ENCODE measurements around the gene MAGI2. TPM values are rescaled to one million over a fixed set of nuclear protein-coding genes. Genes with fewer than 3 reads are reported as not detected.

Gene MAGI2
- polyA plus RNA-seq, 3 donors, result 0.03 to 0.11 TPM; not detected in 1

- Mint-ChIP-seq H3K36me3 (no peaks in the 10 kb centered on the region), H3K27ac (no peak overlapping the region), H3K27me3 (ENCODE audit: low read depth in 3 of 3) (no peaks in the 10 kb centered on the region), H3K9me3 (peaks cover 0 to 3% (median 0%) of the 10 kb centered on the region in 7 donors), H3K4me1 (no peaks in the 10 kb centered on the region), H3K4me3 (no peak overlapping the region)
- Histone ChIP-seq H3K9me3 (replicated peaks in 1 of 2; ENCODE audit: control insufficient read depth in 1 of 2, insufficient read depth in 1 of 2, low read length in 2 of 2) (no peaks in the 10 kb centered on the region), H2AFZ (ENCODE audit: insufficient read depth, low read depth, low read length, poor library complexity, severe bottlenecking) (no peak overlapping the region), H3K27ac (ENCODE audit: low read depth in 1 of 2, low read length in 2 of 2) (no peak overlapping the region), H3K9ac (ENCODE audit: insufficient read depth, low read length, poor library complexity, severe bottlenecking) (no peak overlapping the region), H3K4me3 (replicated peaks in 1 of 3; ENCODE audit: low read depth in 2 of 3, low read length in 3 of 3) (no peak overlapping the region), H3K4me2 (replicated peaks; ENCODE audit: extremely low read depth, low read length, poor library complexity, severe bottlenecking) (no peak overlapping the region), H3K4me1 (ENCODE audit: control insufficient read depth in 1 of 2, insufficient read depth in 2 of 2, low read length in 2 of 2) (no peaks in the 10 kb centered on the region), H3K27me3 (ENCODE audit: control insufficient read depth in 2 of 2, insufficient read depth in 2 of 2, low read length in 2 of 2) (no peaks in the 10 kb centered on the region), H3K36me3 (replicated peaks in 1 of 2; ENCODE audit: control insufficient read depth in 1 of 2, insufficient read depth in 2 of 2, low read length in 2 of 2) (no peaks in the 10 kb centered on the region), H3K79me2 (ENCODE audit: insufficient read depth, low read length) (no peaks in the 10 kb centered on the region), H4K20me1 (ENCODE audit: insufficient read depth, low read length) (no peaks in the 10 kb centered on the region)
- no peak for DNase-seq
- WGBS (ENCODE audit: insufficient coverage), result 100% methylated on average over 1 of the region's 5 CpGs
- TF ChIP-seq CTCF (IDR thresholded peaks at IDR 0.05), result no peak
- intact Hi-C loops (cut with micrococcal nuclease), result no loop called here
Observed at GRCh38 chr7:78473571-78474301, 979.7 kb downstream of the MAGI2 start.

- Mint-ChIP-seq H3K27me3 (ENCODE audit: low read depth in 3 of 3) (no peaks in the 10 kb centered on the region), H3K4me3 (no peak overlapping the region), H3K36me3 (no peaks in the 10 kb centered on the region), H3K9me3 (peaks cover 0 to 2% (median 0%) of the 10 kb centered on the region in 7 donors), H3K27ac (no peak overlapping the region), H3K4me1 (no peaks in the 10 kb centered on the region)
- Histone ChIP-seq H3K27me3 (ENCODE audit: control insufficient read depth in 2 of 2, insufficient read depth in 2 of 2, low read length in 2 of 2) (no peaks in the 10 kb centered on the region), H3K9me3 (replicated peaks in 1 of 2; ENCODE audit: control insufficient read depth in 1 of 2, insufficient read depth in 1 of 2, low read length in 2 of 2) (no peaks in the 10 kb centered on the region), H3K36me3 (replicated peaks in 1 of 2; ENCODE audit: control insufficient read depth in 1 of 2, insufficient read depth in 2 of 2, low read length in 2 of 2) (no peaks in the 10 kb centered on the region), H4K20me1 (ENCODE audit: insufficient read depth, low read length) (no peaks in the 10 kb centered on the region), H3K9ac (ENCODE audit: insufficient read depth, low read length, poor library complexity, severe bottlenecking) (no peak overlapping the region), H3K4me2 (replicated peaks; ENCODE audit: extremely low read depth, low read length, poor library complexity, severe bottlenecking) (no peak overlapping the region), H2AFZ (ENCODE audit: insufficient read depth, low read depth, low read length, poor library complexity, severe bottlenecking) (no peak overlapping the region), H3K4me3 (replicated peaks in 1 of 3; ENCODE audit: low read depth in 2 of 3, low read length in 3 of 3) (no peak overlapping the region), H3K79me2 (ENCODE audit: insufficient read depth, low read length) (no peaks in the 10 kb centered on the region), H3K27ac (ENCODE audit: low read depth in 1 of 2, low read length in 2 of 2) (no peak overlapping the region), H3K4me1 (ENCODE audit: control insufficient read depth in 1 of 2, insufficient read depth in 2 of 2, low read length in 2 of 2) (no peaks in the 10 kb centered on the region)
- DNase-seq, result no peak
- WGBS (ENCODE audit: insufficient coverage), result no CpG with 5 or more reads among the region's 1 CpG
- intact Hi-C loops (cut with micrococcal nuclease), result no loop called here
- TF ChIP-seq CTCF (IDR thresholded peaks at IDR 0.05), result no peak
Observed at GRCh38 chr7:78473021-78473420, 980.4 kb downstream of the MAGI2 start.

Measured in CD14-positive monocyte (primary cell).